Measurements from ENCODE around the gene FGF1. TPM values are rescaled to one million over a fixed set of nuclear protein-coding genes. Genes with fewer than 3 reads are reported as not detected.
A peak's percentile ranks its signal among the peaks of the same experiment; 100 is the strongest.

FGF1 gene
- total and polyA plus RNA-seq, 2 donors from 2014 or later = 2.1 to 89.7 TPM

- H3K4me1 ChIP-seq (ENCODE audit: control insufficient read depth in 2 of 3, insufficient read depth in 2 of 3, low read depth in 1 of 3, low read length in 3 of 3) = no peaks in the 10 kb centered on the region
- FAIRE-seq (no peak), DNase-seq (no peak)
- H3K9ac ChIP-seq (ENCODE audit: low read length in 3 of 3) = no peak overlapping the region
- H3K4me3 ChIP-seq (ENCODE audit: low read length in 3 of 3) = no peak overlapping the region
- H3K27me3 ChIP-seq (ENCODE audit: control insufficient read depth, insufficient read depth, low read length) = no peaks in the 10 kb centered on the region
- H3K9me3 ChIP-seq (ENCODE audit: control insufficient read depth in 2 of 3, insufficient read depth in 1 of 3, low read length in 3 of 3) = no peaks in the 10 kb centered on the region
- H3K36me3 ChIP-seq (ENCODE audit: control insufficient read depth in 2 of 3, insufficient read depth in 3 of 3, low read length in 3 of 3) = no peaks in the 10 kb centered on the region
- intact Hi-C loops (cut with DNase I) = no loop called here
- no peak for TF ChIP-seq CTCF (IDR thresholded peaks at IDR 0.05; ENCODE audit: borderline replicate concordance, extremely low read depth, insufficient read depth)
- no peak overlapping the region for H3K27ac ChIP-seq (ENCODE audit: low read depth in 2 of 2, low read length in 2 of 2)
Observed at GRCh38 chr5:142571371-142571770, 114.5 kb downstream of the FGF1 start.

GRCh38 chr5:142569905-142570304 lies 116.0 kb downstream of the FGF1 start:
- H3K27me3 ChIP-seq (ENCODE audit: control insufficient read depth, insufficient read depth, low read length) = no peaks in the 10 kb centered on the region
- H3K36me3 ChIP-seq (ENCODE audit: control insufficient read depth in 2 of 3, insufficient read depth in 3 of 3, low read length in 3 of 3) = no peaks in the 10 kb centered on the region
- no peak for TF ChIP-seq CTCF (IDR thresholded peaks at IDR 0.05; ENCODE audit: borderline replicate concordance, extremely low read depth, insufficient read depth)
- FAIRE-seq (no peak), DNase-seq (no peak)
- no peak overlapping the region for H3K27ac ChIP-seq (ENCODE audit: low read depth in 2 of 2, low read length in 2 of 2)
- H3K9me3 ChIP-seq (ENCODE audit: control insufficient read depth in 2 of 3, insufficient read depth in 1 of 3, low read length in 3 of 3) = no peaks in the 10 kb centered on the region
- H3K4me1 ChIP-seq (ENCODE audit: control insufficient read depth in 2 of 3, insufficient read depth in 2 of 3, low read depth in 1 of 3, low read length in 3 of 3) = no peaks in the 10 kb centered on the region
- no peak overlapping the region for H3K9ac ChIP-seq (ENCODE audit: low read length in 3 of 3)
- H3K4me3 ChIP-seq (ENCODE audit: low read length in 3 of 3) = no peak overlapping the region
- intact Hi-C loops (cut with DNase I) = no loop called here

GRCh38 chr5:142568996-142569335 lies 116.9 kb downstream of the FGF1 start:
- no peaks in the 10 kb centered on the region for H3K27me3 ChIP-seq (ENCODE audit: control insufficient read depth, insufficient read depth, low read length)
- no peak overlapping the region for H3K9ac ChIP-seq (ENCODE audit: low read length in 3 of 3)
- intact Hi-C loops (cut with DNase I) = no loop called here
- H3K9me3 ChIP-seq (ENCODE audit: control insufficient read depth in 2 of 3, insufficient read depth in 1 of 3, low read length in 3 of 3) = no peaks in the 10 kb centered on the region
- peak overlapping the region in 1 of 2 donors; percentile 82 for H3K27ac ChIP-seq (ENCODE audit: low read depth in 2 of 2, low read length in 2 of 2)
- DNase-seq = no peak
- FAIRE-seq = no peak
- H3K4me1 ChIP-seq (ENCODE audit: control insufficient read depth in 2 of 3, insufficient read depth in 2 of 3, low read depth in 1 of 3, low read length in 3 of 3) = no peaks in the 10 kb centered on the region
- H3K36me3 ChIP-seq (ENCODE audit: control insufficient read depth in 2 of 3, insufficient read depth in 3 of 3, low read length in 3 of 3) = no peaks in the 10 kb centered on the region
- TF ChIP-seq CTCF (IDR thresholded peaks at IDR 0.05; ENCODE audit: borderline replicate concordance, extremely low read depth, insufficient read depth) = no peak
- no peak overlapping the region for H3K4me3 ChIP-seq (ENCODE audit: low read length in 3 of 3)

- Histone ChIP-seq H3K27ac (ENCODE audit: low read depth in 2 of 2, low read length in 2 of 2) (peak overlapping the region; percentile 58 to 82), H3K9me3 (ENCODE audit: control insufficient read depth in 2 of 3, insufficient read depth in 1 of 3, low read length in 3 of 3) (no peaks in the 10 kb centered on the region), H3K27me3 (ENCODE audit: control insufficient read depth, insufficient read depth, low read length) (no peaks in the 10 kb centered on the region), H3K4me1 (ENCODE audit: control insufficient read depth in 2 of 3, insufficient read depth in 2 of 3, low read depth in 1 of 3, low read length in 3 of 3) (no peaks in the 10 kb centered on the region), H3K9ac (ENCODE audit: low read length in 3 of 3) (no peak overlapping the region), H3K36me3 (ENCODE audit: control insufficient read depth in 2 of 3, insufficient read depth in 3 of 3, low read length in 3 of 3) (no peaks in the 10 kb centered on the region), H3K4me3 (ENCODE audit: low read length in 3 of 3) (no peak overlapping the region)
- TF ChIP-seq CTCF (IDR thresholded peaks at IDR 0.05; ENCODE audit: borderline replicate concordance, extremely low read depth, insufficient read depth) = no peak
- FAIRE-seq = no peak
- intact Hi-C loops (cut with DNase I) = no loop called here
- DNase-seq = peak; percentile 71 to 91 (median 79)
Observed at GRCh38 chr5:142568283-142568995, 117.5 kb downstream of the FGF1 start.
